Measurements from ENCODE around the gene SPSB4. TPM values are rescaled to one million over a fixed set of nuclear protein-coding genes. Genes with fewer than 3 reads are reported as not detected.

SPSB4 gene
- total RNA-seq, 2 experiments from 2014 or later = not detected

- Histone ChIP-seq H3K9me2 (ENCODE audit: insufficient read depth, low read length) (no peaks in the 10 kb centered on the region), H3K79me2 (ENCODE audit: insufficient read depth, low read depth, low read length) (no peaks in the 10 kb centered on the region), H3K4me2 (ENCODE audit: low read length) (no peak overlapping the region), H4K20me1 (ENCODE audit: insufficient read depth, low read length) (no peaks in the 10 kb centered on the region), H3K9me3 (ENCODE audit: low read length) (no peaks in the 10 kb centered on the region), H2AFZ (ENCODE audit: low read length) (no peak overlapping the region), H3K4me1 (ENCODE audit: insufficient read depth, low read length, poor library complexity, severe bottlenecking) (no peaks in the 10 kb centered on the region), H3K4me3 (ENCODE audit: low read depth, low read length, poor library complexity, severe bottlenecking) (no peak overlapping the region), H3K27ac (ENCODE audit: low read depth, low read length, poor library complexity, severe bottlenecking) (no peak overlapping the region), H3K36me3 (ENCODE audit: insufficient read depth, low read length) (no peaks in the 10 kb centered on the region)
- ChIA-PET CTCF (ENCODE audit: unreplicated experiment) (no interaction called here), POLR2A (no interaction called here)
- intact Hi-C loops (cut with micrococcal nuclease; ENCODE audit: unreplicated experiment) = no loop called here
- no TSS peak for BruUV-seq (replicated peaks)
- TF ChIP-seq CTCF (conservative IDR thresholded peaks at IDR 0.05; ENCODE audit: low read length) (no peak), EZH2phosphoT487 (IDR thresholded peaks at IDR 0.05; ENCODE audit: borderline replicate concordance, low read depth, low read length) (no peak)
- DNase-seq (ENCODE audit: low spot score) = no peak
Measured at GRCh38 chr3:141150931-141151330, 99.8 kb downstream of the SPSB4 start.

GRCh38 chr3:141151439-141151838 lies 100.3 kb downstream of the SPSB4 start:
- POLR2A ChIA-PET = no interaction called here

GRCh38 chr3:141152130-141152529 lies 101.0 kb downstream of the SPSB4 start:
- no peak for DNase-seq (ENCODE audit: low spot score)
- Histone ChIP-seq H3K4me3 (ENCODE audit: low read depth, low read length, poor library complexity, severe bottlenecking) (no peak overlapping the region), H3K79me2 (ENCODE audit: insufficient read depth, low read depth, low read length) (no peaks in the 10 kb centered on the region), H3K4me1 (ENCODE audit: insufficient read depth, low read length, poor library complexity, severe bottlenecking) (no peaks in the 10 kb centered on the region), H3K27ac (ENCODE audit: low read depth, low read length, poor library complexity, severe bottlenecking) (no peak overlapping the region), H3K4me2 (ENCODE audit: low read length) (no peak overlapping the region), H3K9me3 (ENCODE audit: low read length) (no peaks in the 10 kb centered on the region), H4K20me1 (ENCODE audit: insufficient read depth, low read length) (no peaks in the 10 kb centered on the region), H2AFZ (ENCODE audit: low read length) (no peak overlapping the region), H3K36me3 (ENCODE audit: insufficient read depth, low read length) (no peaks in the 10 kb centered on the region), H3K9me2 (ENCODE audit: insufficient read depth, low read length) (no peaks in the 10 kb centered on the region)
- intact Hi-C loops (cut with micrococcal nuclease; ENCODE audit: unreplicated experiment) = no loop called here
- ChIA-PET CTCF (ENCODE audit: unreplicated experiment) (no interaction called here), POLR2A (interaction anchor here (0.6 kb wide), 1 partner anchor 92 kb away, joined by 3 read pairs; no protein-coding TSS in a partner anchor)
- TF ChIP-seq CTCF (conservative IDR thresholded peaks at IDR 0.05; ENCODE audit: low read length) (no peak), EZH2phosphoT487 (IDR thresholded peaks at IDR 0.05; ENCODE audit: borderline replicate concordance, low read depth, low read length) (no peak)
- no TSS peak for BruUV-seq (replicated peaks)

More at GRCh38 chr3:141151439-141151838, 100.3 kb downstream of the SPSB4 start:
- intact Hi-C loops (cut with micrococcal nuclease; ENCODE audit: unreplicated experiment) = no loop called here
- BruUV-seq (replicated peaks) = no TSS peak
- Histone ChIP-seq H3K9me2 (ENCODE audit: insufficient read depth, low read length) (no peaks in the 10 kb centered on the region), H2AFZ (ENCODE audit: low read length) (no peak overlapping the region), H3K79me2 (ENCODE audit: insufficient read depth, low read depth, low read length) (no peaks in the 10 kb centered on the region), H3K4me2 (ENCODE audit: low read length) (no peak overlapping the region), H4K20me1 (ENCODE audit: insufficient read depth, low read length) (no peaks in the 10 kb centered on the region), H3K36me3 (ENCODE audit: insufficient read depth, low read length) (no peaks in the 10 kb centered on the region), H3K9me3 (ENCODE audit: low read length) (no peaks in the 10 kb centered on the region), H3K4me1 (ENCODE audit: insufficient read depth, low read length, poor library complexity, severe bottlenecking) (no peaks in the 10 kb centered on the region), H3K4me3 (ENCODE audit: low read depth, low read length, poor library complexity, severe bottlenecking) (no peak overlapping the region), H3K27ac (ENCODE audit: low read depth, low read length, poor library complexity, severe bottlenecking) (no peak overlapping the region)
- DNase-seq (ENCODE audit: low spot score) = no peak
- no peak for TF ChIP-seq CTCF (conservative IDR thresholded peaks at IDR 0.05; ENCODE audit: low read length)
- no peak for TF ChIP-seq EZH2phosphoT487 (IDR thresholded peaks at IDR 0.05; ENCODE audit: borderline replicate concordance, low read depth, low read length)
- CTCF ChIA-PET (ENCODE audit: unreplicated experiment) = no interaction called here
